WTC11 (cell line): ENCODE data around the gene WDR45.

Source experiments
- ATF1 ChIP-seq: sonication (generic); formaldehyde crosslinking; IDR thresholded peaks from 2 replicates; pipeline ENCODE4 v1.8.1; 2023; ENCODE audit warnings: mild to moderate bottlenecking, moderate library complexity, missing genetic modification reagents
- CREB1 ChIP-seq: sonication (generic); formaldehyde crosslinking; IDR thresholded peaks from 2 replicates; pipeline ENCODE4 v1.8.0; 2023; ENCODE audit warnings: mild to moderate bottlenecking, missing genetic modification reagents
- GABPB1 ChIP-seq: sonication (generic); formaldehyde crosslinking; IDR thresholded peaks from 2 replicates; pipeline ENCODE4 v1.8.1; 2023; ENCODE audit warnings: mild to moderate bottlenecking, missing genetic modification reagents
- IRF2 ChIP-seq: sonication (generic); formaldehyde crosslinking; IDR thresholded peaks from 2 replicates; pipeline ENCODE4 v1.8.0; 2022; ENCODE audit warnings: low read depth, missing genetic modification reagents, borderline replicate concordance
- NFYB ChIP-seq: sonication (generic); formaldehyde crosslinking; conservative IDR thresholded peaks from 2 replicates; pipeline ENCODE4 v1.8.0; 2022; ENCODE audit warnings: low read depth, missing genetic modification reagents
- USF2 ChIP-seq: sonication (generic); formaldehyde crosslinking; IDR thresholded peaks from 2 replicates; pipeline ENCODE4 v1.8.1; 2023; ENCODE audit warnings: mild to moderate bottlenecking, missing genetic modification reagents, moderate library complexity
- ZBTB21 ChIP-seq: sonication (generic); formaldehyde crosslinking; IDR thresholded peaks from 2 replicates; pipeline ENCODE4 v1.8.1; 2023; ENCODE audit warnings: mild to moderate bottlenecking, missing genetic modification reagents, borderline replicate concordance
- TF ChIP-seq, protein P1 (sequence below): fragments of 200-600 bp; IDR thresholded peaks from 2 replicates; pipeline ENCODE4 v1.8.0; 2022; ENCODE audit warnings: antibody characterized with exemption
- TF ChIP-seq, protein P2 (sequence below): sonication (generic); formaldehyde crosslinking; conservative IDR thresholded peaks from 2 replicates; pipeline ENCODE4 v1.8.1; 2022; ENCODE audit warnings: mild to moderate bottlenecking, missing genetic modification reagents
- TF ChIP-seq, protein P3 (sequence below): sonication (generic); formaldehyde crosslinking; IDR thresholded peaks from 2 replicates; pipeline ENCODE4 v1.8.1; 2023; ENCODE audit warnings: mild to moderate bottlenecking, moderate library complexity, missing genetic modification reagents

GRCh38 chrX:49110417-49110816 lies 30.7 kb upstream of the WDR45 start:
- TF ChIP-seq, protein P1, sequence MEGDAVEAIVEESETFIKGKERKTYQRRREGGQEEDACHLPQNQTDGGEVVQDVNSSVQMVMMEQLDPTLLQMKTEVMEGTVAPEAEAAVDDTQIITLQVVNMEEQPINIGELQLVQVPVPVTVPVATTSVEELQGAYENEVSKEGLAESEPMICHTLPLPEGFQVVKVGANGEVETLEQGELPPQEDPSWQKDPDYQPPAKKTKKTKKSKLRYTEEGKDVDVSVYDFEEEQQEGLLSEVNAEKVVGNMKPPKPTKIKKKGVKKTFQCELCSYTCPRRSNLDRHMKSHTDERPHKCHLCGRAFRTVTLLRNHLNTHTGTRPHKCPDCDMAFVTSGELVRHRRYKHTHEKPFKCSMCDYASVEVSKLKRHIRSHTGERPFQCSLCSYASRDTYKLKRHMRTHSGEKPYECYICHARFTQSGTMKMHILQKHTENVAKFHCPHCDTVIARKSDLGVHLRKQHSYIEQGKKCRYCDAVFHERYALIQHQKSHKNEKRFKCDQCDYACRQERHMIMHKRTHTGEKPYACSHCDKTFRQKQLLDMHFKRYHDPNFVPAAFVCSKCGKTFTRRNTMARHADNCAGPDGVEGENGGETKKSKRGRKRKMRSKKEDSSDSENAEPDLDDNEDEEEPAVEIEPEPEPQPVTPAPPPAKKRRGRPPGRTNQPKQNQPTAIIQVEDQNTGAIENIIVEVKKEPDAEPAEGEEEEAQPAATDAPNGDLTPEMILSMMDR: no peak
- TF ChIP-seq USF2 (no peak), IRF2 (CRISPR knock-in tag) (no peak), ZBTB21 (no peak), NFYB (no peak), CREB1 (CRISPR knock-in tag) (no peak), GABPB1 (CRISPR knock-in tag) (no peak), ATF1 (no peak)
- TF ChIP-seq, protein P2, sequence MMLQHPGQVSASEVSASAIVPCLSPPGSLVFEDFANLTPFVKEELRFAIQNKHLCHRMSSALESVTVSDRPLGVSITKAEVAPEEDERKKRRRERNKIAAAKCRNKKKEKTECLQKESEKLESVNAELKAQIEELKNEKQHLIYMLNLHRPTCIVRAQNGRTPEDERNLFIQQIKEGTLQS (CRISPR knock-in tag): no peak
- TF ChIP-seq, protein P3, sequence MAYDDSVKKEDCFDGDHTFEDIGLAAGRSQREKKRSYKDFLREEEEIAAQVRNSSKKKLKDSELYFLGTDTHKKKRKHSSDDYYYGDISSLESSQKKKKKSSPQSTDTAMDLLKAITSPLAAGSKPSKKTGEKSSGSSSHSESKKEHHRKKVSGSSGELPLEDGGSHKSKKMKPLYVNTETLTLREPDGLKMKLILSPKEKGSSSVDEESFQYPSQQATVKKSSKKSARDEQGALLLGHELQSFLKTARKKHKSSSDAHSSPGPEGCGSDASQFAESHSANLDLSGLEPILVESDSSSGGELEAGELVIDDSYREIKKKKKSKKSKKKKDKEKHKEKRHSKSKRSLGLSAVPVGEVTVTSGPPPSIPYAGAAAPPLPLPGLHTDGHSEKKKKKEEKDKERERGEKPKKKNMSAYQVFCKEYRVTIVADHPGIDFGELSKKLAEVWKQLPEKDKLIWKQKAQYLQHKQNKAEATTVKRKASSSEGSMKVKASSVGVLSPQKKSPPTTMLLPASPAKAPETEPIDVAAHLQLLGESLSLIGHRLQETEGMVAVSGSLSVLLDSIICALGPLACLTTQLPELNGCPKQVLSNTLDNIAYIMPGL (CRISPR knock-in tag): no peak
